CD4-positive, alpha-beta T cell treated with Interleukin-6 for 4 hours (primary cell): ENCODE data around the gene DDX54.
A peak's percentile ranks its signal among the peaks of the same experiment; 100 is the strongest.

ENCODE experiments used
- DNase-seq: peaks from one replicate; pipeline ENCODE4 v3.0.0-alpha.2; 2020; ENCODE audit warnings: mixed read lengths

Gene DDX54

GRCh38 chr12:113186033-113186365, 721 bp upstream of the DDX54 start:
- peak; percentile 8 for DNase-seq

- peak; percentile 90 for DNase-seq
Measured at GRCh38 chr12:113184900-113185179, 438 bp downstream of the DDX54 start.

GRCh38 chr12:113184098-113184899, 979 bp downstream of the DDX54 start:
- no peak for DNase-seq

GRCh38 chr12:113183030-113183589, 2.2 kb downstream of the DDX54 start:
- DNase-seq, result no peak

- no peak for DNase-seq
Measured at GRCh38 chr12:113181975-113182374, 3.3 kb downstream of the DDX54 start.

GRCh38 chr12:113180333-113180732, 4.9 kb downstream of the DDX54 start:
- DNase-seq, result no peak

GRCh38 chr12:113179023-113179422, 6.3 kb downstream of the DDX54 start:
- no peak for DNase-seq

GRCh38 chr12:113174461-113175384, 10.6 kb downstream of the DDX54 start:
- peak; percentile 79 for DNase-seq

GRCh38 chr12:113173081-113173698, 12.1 kb downstream of the DDX54 start:
- DNase-seq, result no peak

GRCh38 chr12:113172185-113172584, 13.1 kb downstream of the DDX54 start:
- DNase-seq, result no peak

GRCh38 chr12:113171543-113171942, 13.7 kb downstream of the DDX54 start:
- no peak for DNase-seq

- no peak for DNase-seq
Measured at GRCh38 chr12:113170926-113171325, 14.4 kb downstream of the DDX54 start.

GRCh38 chr12:113170457-113170856, 14.8 kb downstream of the DDX54 start:
- no peak for DNase-seq

- DNase-seq, result no peak
Measured at GRCh38 chr12:113169697-113170096, 15.6 kb downstream of the DDX54 start.

- no peak for DNase-seq
Measured at GRCh38 chr12:113167868-113168267, 17.4 kb downstream of the DDX54 start.

GRCh38 chr12:113165521-113166450, 19.5 kb downstream of the DDX54 start:
- no peak for DNase-seq

GRCh38 chr12:113164014-113164413, 21.3 kb downstream of the DDX54 start:
- DNase-seq, result no peak

- no peak for DNase-seq
Measured at GRCh38 chr12:113163030-113163360, 22.3 kb downstream of the DDX54 start.

- DNase-seq, result no peak
Measured at GRCh38 chr12:113162102-113163029, 22.9 kb downstream of the DDX54 start.

GRCh38 chr12:113161415-113162016, 23.8 kb downstream of the DDX54 start:
- DNase-seq, result no peak

- DNase-seq, result no peak
Measured at GRCh38 chr12:113159937-113160336, 25.3 kb downstream of the DDX54 start.
